Ascending aorta (tissue), 2 donors: ENCODE results near the gene TAS1R1. TPM values are rescaled to one million over a fixed set of nuclear protein-coding genes. Genes with fewer than 3 reads are reported as not detected.

Source experiments
- DNase-seq, 2 donors: peaks; one replicate each; pipeline ENCODE4 v3.0.0-alpha.2; 2019; ENCODE audit warnings: low spot score in 2 of 2
- H3K27ac ChIP-seq, 2 donors: fragments of 200-600 bp; sonication (generic); one replicate each; pipeline ENCODE4 v1.5.1; 2016 to 2017; ENCODE audit warnings: mild to moderate bottlenecking in 1 of 2
- H3K27me3 ChIP-seq: fragments of 200-600 bp; sonication (generic); one replicate; pipeline ENCODE4 v1.5.1; 2017
- H3K36me3 ChIP-seq, 2 donors: fragments of 200-600 bp; sonication (generic); one replicate each; pipeline ENCODE4 v1.5.1; 2016
- H3K4me1 ChIP-seq, 2 donors: fragments of 200-600 bp; sonication (generic); one replicate each; pipeline ENCODE4 v1.5.1; 2016 to 2017; ENCODE audit warnings: mild to moderate bottlenecking in 1 of 2
- H3K4me3 ChIP-seq, 2 donors: fragments of 200-600 bp; sonication (generic); one replicate each; pipeline ENCODE4 v1.5.1; 2016 to 2017; ENCODE audit warnings: mild to moderate bottlenecking in 1 of 2
- H3K9me3 ChIP-seq, 2 donors: fragments of 200-600 bp; sonication (generic); one replicate each; pipeline ENCODE4 v1.5.1; 2016
- CTCF ChIP-seq, 3 experiments: fragments of 200-600 bp in 2 of 3; fragments of 450-650 bp in 1 of 3; sonication (generic) in 2 of 3; IDR thresholded peaks; one replicate each; pipeline ENCODE4 v1.5.1; 2016 to 2019; ENCODE audit warnings: antibody characterized with exemption in 3 of 3, mild to moderate bottlenecking in 1 of 3, moderate library complexity in 1 of 3
- intact Hi-C: fragments of 100-400 bp; cut with DNase I; formaldehyde crosslinking; loops from one replicate; pipeline ENCODE4 v1.15.1; 2023
- total RNA-seq: library from RNA; depleted of rRNA; stranded (reverse); fragments of >200 nt; gene quantifications from one replicate; pipeline ENCODE4 v1.1.0, GENCODE V29; 2016

TAS1R1 gene
- total RNA-seq, 1 donor from 2014 or later = not detected

- no peak overlapping the region for H3K27ac ChIP-seq
- no peaks in the 10 kb centered on the region for H3K9me3 ChIP-seq
- H3K27me3 ChIP-seq = no peaks in the 10 kb centered on the region
- DNase-seq = no peak
- no peak for TF ChIP-seq CTCF (IDR thresholded peaks at IDR 0.05)
- H3K4me1 ChIP-seq = peaks cover 5 to 10% of the 10 kb centered on the region in 2 donors
- intact Hi-C loops = no loop called here
- no peaks in the 10 kb centered on the region for H3K36me3 ChIP-seq
- no peak overlapping the region for H3K4me3 ChIP-seq
These were observed 39.3 kb upstream of the TAS1R1 start for GRCh38 chr1:6515771-6516170.

- Histone ChIP-seq H3K4me1 (peaks cover 5 to 10% of the 10 kb centered on the region in 2 donors), H3K4me3 (no peak overlapping the region), H3K27ac (no peak overlapping the region), H3K9me3 (no peaks in the 10 kb centered on the region), H3K36me3 (no peaks in the 10 kb centered on the region), H3K27me3 (no peaks in the 10 kb centered on the region)
- intact Hi-C loops = no loop called here
- TF ChIP-seq CTCF (IDR thresholded peaks at IDR 0.05) = no peak
- DNase-seq = no peak
These were observed 37.7 kb upstream of the TAS1R1 start for GRCh38 chr1:6517435-6517851.

- no peak for DNase-seq
- Histone ChIP-seq H3K9me3 (no peaks in the 10 kb centered on the region), H3K36me3 (peaks cover 0 to 1% of the 10 kb centered on the region in 2 donors), H3K27me3 (no peaks in the 10 kb centered on the region), H3K27ac (peak overlapping the region in 1 of 2 donors; percentile 26), H3K4me3 (no peak overlapping the region), H3K4me1 (peaks cover 5 to 10% of the 10 kb centered on the region in 2 donors)
- intact Hi-C loops = no loop called here
- no peak for TF ChIP-seq CTCF (IDR thresholded peaks at IDR 0.05)
These were observed 35.6 kb upstream of the TAS1R1 start for GRCh38 chr1:6519491-6519934.

GRCh38 chr1:6519935-6520671 lies 35.0 kb upstream of the TAS1R1 start:
- Histone ChIP-seq H3K9me3 (no peaks in the 10 kb centered on the region), H3K4me3 (no peak overlapping the region), H3K36me3 (peaks cover 0 to 7% of the 10 kb centered on the region in 2 donors), H3K27ac (peak overlapping the region in 1 of 2 donors; percentile 26), H3K27me3 (no peaks in the 10 kb centered on the region), H3K4me1 (peaks cover 5 to 10% of the 10 kb centered on the region in 2 donors)
- intact Hi-C loops = no loop called here
- TF ChIP-seq CTCF (IDR thresholded peaks at IDR 0.05) = no peak
- DNase-seq = no peak

GRCh38 chr1:6521536-6521935 lies 33.6 kb upstream of the TAS1R1 start:
- Histone ChIP-seq H3K4me1 (peaks cover 5 to 10% of the 10 kb centered on the region in 2 donors), H3K27ac (no peak overlapping the region), H3K4me3 (no peak overlapping the region), H3K27me3 (no peaks in the 10 kb centered on the region), H3K9me3 (no peaks in the 10 kb centered on the region), H3K36me3 (peaks cover 13 to 21% of the 10 kb centered on the region in 2 donors)
- TF ChIP-seq CTCF (IDR thresholded peaks at IDR 0.05) = no peak
- intact Hi-C loops = no loop called here
- DNase-seq = no peak
